Smooth muscle cell (in vitro differentiated cells): ENCODE data around the gene MYCN. TPM values are rescaled to one million over a fixed set of nuclear protein-coding genes. Genes with fewer than 3 reads are reported as not detected.

Source experiments
- DNase-seq: peaks from one replicate; lab custom pipeline; 2025; ENCODE audit not compliant: unreplicated experiment; lab: John Stamatoyannopoulos, UW
- H2AFZ ChIP-seq: fragments of 200-600 bp; sonication (generic); 2 replicates; pipeline ENCODE4 v1.6.0; 2016; ENCODE audit warnings: antibody characterized with exemption, low read depth, mild to moderate bottlenecking
- H3F3A ChIP-seq: fragments of 200-600 bp; sonication (generic); 2 replicates; pipeline ENCODE4 v1.6.0; 2017; ENCODE audit warnings: antibody characterized with exemption, low read depth
- H3K27ac ChIP-seq: fragments of 200-600 bp; sonication (generic); 2 replicates; pipeline ENCODE4 v1.5.1; 2016; ENCODE audit warnings: low read depth, mild to moderate bottlenecking
- H3K27me3 ChIP-seq: fragments of 200-600 bp; sonication (generic); 2 replicates; pipeline ENCODE4 v1.6.1; 2016; ENCODE audit warnings: low read depth, mild to moderate bottlenecking
- H3K36me3 ChIP-seq: fragments of 200-600 bp; sonication (generic); 2 replicates; pipeline ENCODE4 v1.5.1; 2016; ENCODE audit warnings: low read depth
- H3K4me1 ChIP-seq: fragments of 200-600 bp; sonication (generic); 2 replicates; pipeline ENCODE4 v1.5.1; 2016; ENCODE audit warnings: low read depth
- H3K4me2 ChIP-seq: fragments of 200-600 bp; sonication (generic); 2 replicates; pipeline ENCODE4 v1.6.0; 2016; ENCODE audit warnings: mild to moderate bottlenecking
- H3K4me3 ChIP-seq: fragments of 200-600 bp; sonication (generic); 2 replicates; pipeline ENCODE4 v1.5.1; 2016; ENCODE audit warnings: mild to moderate bottlenecking
- H3K79me2 ChIP-seq: fragments of 200-600 bp; sonication (generic); 2 replicates; pipeline ENCODE4 v1.6.0; 2016; ENCODE audit warnings: low read depth, mild to moderate bottlenecking
- H3K9ac ChIP-seq: fragments of 200-600 bp; sonication (generic); 2 replicates; pipeline ENCODE4 v1.6.0; 2016; ENCODE audit warnings: low read depth
- H3K9me3 ChIP-seq: fragments of 200-600 bp; sonication (generic); replicated peaks from 2 replicates; pipeline ENCODE4 v1.5.1; 2016; ENCODE audit warnings: low read depth
- H4K20me1 ChIP-seq: fragments of 200-600 bp; sonication (generic); 2 replicates; pipeline ENCODE4 v1.6.0; 2016; ENCODE audit warnings: low read depth
- WGBS: methylation state at CpG from one replicate; pipeline ENCODE4 v1.1.7; 2016; ENCODE audit warnings: low lambda C conversion rate; 5-methylcytosine and 5-hydroxymethylcytosine counted together
- polyA plus RNA-seq: library from polyadenylated mRNA; unstranded; fragments of >200 nt; fragmentation: Nextera tagmentation; extraction: Ambion mirVana; gene quantifications from 2 replicates; pipeline ENCODE4 v1.2.1, GENCODE V29; 2016
- total RNA-seq: library from RNA; depleted of rRNA; stranded (reverse); fragments of >200 nt; gene quantifications from 2 replicates; pipeline ENCODE4 v1.2.3, GENCODE V29; 2014
- TF ChIP-seq, protein P1 (sequence below): fragments of 200-600 bp; sonication (generic); IDR thresholded peaks from 2 replicates; pipeline ENCODE4 v1.5.1; 2017; ENCODE audit warnings: borderline replicate concordance, mild to moderate bottlenecking, antibody characterized with exemption; ENCODE audit not compliant: insufficient read depth, poor library complexity, severe bottlenecking

Gene MYCN
- total and polyA plus RNA-seq, 2 experiments from 2014 or later: 6.9 to 18.3 TPM

DNA sequence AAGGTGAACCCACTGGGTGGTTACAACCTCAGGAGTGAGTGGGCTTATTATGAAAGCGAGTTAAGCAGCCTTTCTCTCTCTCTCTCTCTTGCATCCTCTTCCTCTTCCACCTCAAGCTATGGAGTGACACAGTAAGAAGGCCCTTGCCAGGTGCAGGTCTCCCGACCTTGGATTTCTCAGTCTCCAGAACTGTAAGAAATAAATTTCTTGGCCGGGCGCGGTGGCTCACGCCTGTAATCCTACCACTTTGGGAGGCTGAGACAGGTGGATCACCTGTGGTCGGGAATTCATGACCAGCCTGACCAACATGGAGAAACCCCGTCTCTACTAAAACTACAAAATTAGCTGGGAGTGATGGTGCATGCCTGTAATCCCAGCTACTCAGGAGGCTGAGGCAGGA, 14.4 kb downstream of the MYCN start:
- no peak overlapping the region for H2AFZ ChIP-seq
- no peak overlapping the region for H3K9ac ChIP-seq
- TF ChIP-seq, protein P1, sequence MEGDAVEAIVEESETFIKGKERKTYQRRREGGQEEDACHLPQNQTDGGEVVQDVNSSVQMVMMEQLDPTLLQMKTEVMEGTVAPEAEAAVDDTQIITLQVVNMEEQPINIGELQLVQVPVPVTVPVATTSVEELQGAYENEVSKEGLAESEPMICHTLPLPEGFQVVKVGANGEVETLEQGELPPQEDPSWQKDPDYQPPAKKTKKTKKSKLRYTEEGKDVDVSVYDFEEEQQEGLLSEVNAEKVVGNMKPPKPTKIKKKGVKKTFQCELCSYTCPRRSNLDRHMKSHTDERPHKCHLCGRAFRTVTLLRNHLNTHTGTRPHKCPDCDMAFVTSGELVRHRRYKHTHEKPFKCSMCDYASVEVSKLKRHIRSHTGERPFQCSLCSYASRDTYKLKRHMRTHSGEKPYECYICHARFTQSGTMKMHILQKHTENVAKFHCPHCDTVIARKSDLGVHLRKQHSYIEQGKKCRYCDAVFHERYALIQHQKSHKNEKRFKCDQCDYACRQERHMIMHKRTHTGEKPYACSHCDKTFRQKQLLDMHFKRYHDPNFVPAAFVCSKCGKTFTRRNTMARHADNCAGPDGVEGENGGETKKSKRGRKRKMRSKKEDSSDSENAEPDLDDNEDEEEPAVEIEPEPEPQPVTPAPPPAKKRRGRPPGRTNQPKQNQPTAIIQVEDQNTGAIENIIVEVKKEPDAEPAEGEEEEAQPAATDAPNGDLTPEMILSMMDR: no peak
- H3K4me3 ChIP-seq: no peak overlapping the region
- H3K27ac ChIP-seq: no peak overlapping the region
- H3F3A ChIP-seq: no peaks in the 10 kb centered on the region
- no peaks in the 10 kb centered on the region for H3K4me1 ChIP-seq
- H3K36me3 ChIP-seq: no peaks in the 10 kb centered on the region
- 98% methylated on average over 8 of the region's 8 CpGs for WGBS
- H4K20me1 ChIP-seq: no peaks in the 10 kb centered on the region
- no peaks in the 10 kb centered on the region for H3K27me3 ChIP-seq
- no peak overlapping the region for H3K4me2 ChIP-seq
- no peaks in the 10 kb centered on the region for H3K79me2 ChIP-seq
- DNase-seq: no peak
- no peaks in the 10 kb centered on the region for H3K9me3 ChIP-seq

DNA sequence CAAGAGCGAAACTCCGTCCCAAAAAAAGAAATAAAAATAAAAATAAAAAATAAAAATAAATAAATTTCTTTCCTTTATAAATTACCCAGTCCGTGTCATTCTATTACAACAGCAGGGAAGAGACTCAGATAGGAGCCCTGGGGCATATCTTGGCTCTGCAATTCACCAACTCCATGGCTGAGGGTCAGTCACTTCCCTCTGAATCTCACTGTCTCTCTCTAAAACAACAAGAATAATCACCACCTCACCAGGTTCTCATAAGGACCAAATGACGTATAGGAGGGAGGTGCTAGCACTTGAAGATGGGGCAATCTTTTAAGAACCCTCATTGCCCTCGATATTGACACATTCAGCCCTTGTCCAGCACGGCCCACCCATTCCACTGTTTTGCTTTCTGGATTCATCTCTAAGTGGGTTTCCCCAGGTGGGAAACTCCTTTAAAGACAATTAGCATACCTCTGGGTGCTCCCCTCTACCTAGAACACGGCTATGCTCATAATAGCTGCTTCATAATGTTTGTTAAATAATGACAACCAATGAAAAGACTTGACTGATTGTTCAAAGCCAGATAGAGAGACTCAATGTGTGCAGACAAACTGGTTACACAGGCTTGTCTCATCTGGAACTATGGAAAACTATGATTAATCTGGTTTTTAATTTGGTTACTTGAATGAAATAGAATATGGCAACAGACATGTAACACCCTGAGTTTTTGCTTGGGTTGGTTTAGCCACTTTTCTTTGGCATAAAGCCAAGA, 15.1 kb downstream of the MYCN start:
- TF ChIP-seq, protein P1: no peak

DNA sequence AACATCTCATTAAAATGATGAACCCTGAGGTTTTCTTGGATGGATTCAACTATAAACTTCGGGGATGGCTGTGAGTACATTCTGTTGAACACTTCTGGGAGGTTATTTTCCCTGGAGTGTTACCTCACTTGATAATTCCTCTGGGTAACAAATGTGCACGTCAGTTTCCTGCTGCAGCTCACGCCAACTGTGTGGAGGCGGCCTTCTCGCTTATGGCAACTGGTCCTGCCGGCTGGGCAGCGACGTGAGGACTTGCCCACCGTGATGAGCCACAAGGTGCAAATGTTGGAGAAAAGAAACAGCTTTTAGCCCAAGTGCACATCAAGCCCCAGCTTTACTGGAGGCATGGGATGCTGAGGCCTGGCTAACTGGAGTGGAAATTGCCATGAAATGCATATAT, 15.9 kb downstream of the MYCN start:
- H3K27me3 ChIP-seq: no peaks in the 10 kb centered on the region
- no peaks in the 10 kb centered on the region for H4K20me1 ChIP-seq
- no peak overlapping the region for H3K4me2 ChIP-seq
- H3K9me3 ChIP-seq: no peaks in the 10 kb centered on the region
- TF ChIP-seq, protein P1: no peak
- no peak overlapping the region for H3K4me3 ChIP-seq
- no peak overlapping the region for H3K9ac ChIP-seq
- 92% methylated on average over 9 of the region's 9 CpGs for WGBS
- H3K36me3 ChIP-seq: no peaks in the 10 kb centered on the region
- H3F3A ChIP-seq: no peaks in the 10 kb centered on the region
- no peaks in the 10 kb centered on the region for H3K4me1 ChIP-seq
- no peaks in the 10 kb centered on the region for H3K79me2 ChIP-seq
- no peak overlapping the region for H2AFZ ChIP-seq
- H3K27ac ChIP-seq: no peak overlapping the region
- no peak for DNase-seq

More for the DNA sequence above, 15.1 kb downstream of the MYCN start:
- WGBS: 85% methylated on average over 7 of the region's 7 CpGs
- Histone ChIP-seq H3K36me3 (no peaks in the 10 kb centered on the region), H3K4me1 (no peaks in the 10 kb centered on the region), H3K27me3 (no peaks in the 10 kb centered on the region), H3K9me3 (no peaks in the 10 kb centered on the region), H3K9ac (no peak overlapping the region), H3K4me3 (no peak overlapping the region), H4K20me1 (no peaks in the 10 kb centered on the region), H3K79me2 (no peaks in the 10 kb centered on the region), H3F3A (no peaks in the 10 kb centered on the region), H3K27ac (no peak overlapping the region), H2AFZ (no peak overlapping the region), H3K4me2 (no peak overlapping the region)
- no peak for DNase-seq
